NCI-H526 treated with DMSO at 0.1 percent for 48 hours (cell line): ENCODE measurements around the gene PPDPF.
A peak's percentile ranks its signal among the peaks of the same experiment; 100 is the strongest.

Experiments
- DNase-seq: peaks from one replicate; lab custom pipeline; 2025; lab: John Stamatoyannopoulos, UW

The PPDPF gene

DNA sequence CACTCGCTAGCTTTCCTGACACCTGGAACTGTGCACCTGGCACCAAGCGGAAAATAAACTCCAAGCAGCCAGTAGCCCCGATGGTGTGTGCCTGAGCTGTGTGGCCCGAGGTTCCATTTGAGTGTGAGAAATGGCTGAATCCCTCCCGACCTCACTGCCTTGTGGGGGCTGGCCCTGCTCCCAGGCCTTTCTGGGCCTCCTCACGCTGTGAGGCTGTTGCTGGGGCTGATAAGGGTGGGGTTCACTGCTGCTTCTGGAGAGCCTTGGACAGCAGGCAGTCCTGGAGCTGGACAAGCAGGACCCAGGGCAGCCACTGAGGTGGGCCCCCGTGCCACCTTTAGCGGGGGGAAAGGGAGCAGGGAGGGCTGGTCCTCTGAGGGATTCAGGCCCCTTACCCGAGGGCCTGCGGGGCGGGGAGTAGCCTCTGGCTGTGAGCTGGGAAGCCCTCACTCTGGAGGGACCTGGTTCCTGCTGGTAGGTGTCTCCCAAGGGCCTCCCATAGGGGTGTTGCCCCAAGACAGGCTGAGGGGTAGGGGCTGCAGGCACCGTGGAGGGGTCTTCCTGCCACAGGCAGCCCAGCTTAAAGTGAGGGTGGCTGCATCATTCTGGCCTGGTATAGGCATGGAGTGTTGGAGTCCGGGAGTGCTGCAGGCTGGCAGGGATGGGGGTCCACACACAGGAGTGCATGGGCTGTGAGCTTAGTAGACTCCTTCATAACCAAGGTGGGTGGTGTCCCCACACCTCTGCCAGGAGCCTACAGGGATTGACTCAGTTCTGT lies 1.7 kb downstream of the PPDPF start:
- DNase-seq, result no peak

DNA sequence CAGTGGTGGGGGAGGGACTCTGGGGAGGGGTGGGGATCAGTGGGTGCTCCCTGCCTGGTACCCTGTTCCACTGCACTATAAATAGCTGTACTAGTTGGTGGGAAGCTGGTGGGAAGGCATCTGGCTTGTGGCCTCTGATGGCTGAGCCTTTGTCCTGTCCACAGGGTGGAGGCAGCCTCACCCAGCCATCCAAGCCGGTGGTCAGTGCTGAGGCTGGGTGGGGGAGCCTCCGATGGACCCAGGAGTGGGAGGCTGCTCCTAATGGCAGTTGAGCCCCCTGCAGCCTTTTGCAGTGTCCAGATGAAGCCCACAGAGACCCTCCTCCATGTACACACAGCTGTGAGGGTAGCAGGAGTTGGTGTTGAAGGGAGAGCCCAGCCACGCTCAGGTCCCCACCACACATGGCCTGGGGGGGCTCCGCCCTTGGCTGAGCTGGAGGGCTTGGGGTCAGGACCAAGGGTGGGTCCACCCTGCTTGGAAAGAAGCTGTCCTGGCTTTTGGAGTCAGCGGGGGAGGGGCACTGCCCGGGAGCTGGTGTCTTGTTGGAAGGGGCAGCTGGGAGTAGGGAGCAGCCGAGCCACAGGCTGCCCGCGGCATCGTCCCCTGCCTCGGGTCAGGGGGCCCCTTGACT lies 2.5 kb downstream of the PPDPF start:
- DNase-seq, result no peak

DNA sequence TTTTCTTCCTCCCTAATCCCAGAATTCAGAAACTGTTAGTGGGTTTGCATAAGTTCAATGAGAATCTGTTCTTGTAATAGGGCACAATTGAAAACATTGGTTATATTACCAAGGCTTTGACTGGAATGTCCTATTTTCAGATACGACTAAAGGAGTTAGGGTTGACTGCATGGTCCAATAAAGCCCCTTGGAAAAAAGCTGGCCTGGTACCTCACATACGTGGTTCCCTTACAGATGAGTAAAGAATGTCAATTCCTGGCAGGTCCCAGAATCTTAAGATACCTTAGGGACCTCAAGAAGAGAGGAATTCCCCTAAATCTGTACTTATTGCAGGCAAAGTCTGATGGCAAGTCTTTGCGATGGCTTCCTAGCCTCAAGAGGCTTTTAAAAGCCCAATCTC lies 4.6 kb downstream of the PPDPF start:
- no peak for DNase-seq

DNA sequence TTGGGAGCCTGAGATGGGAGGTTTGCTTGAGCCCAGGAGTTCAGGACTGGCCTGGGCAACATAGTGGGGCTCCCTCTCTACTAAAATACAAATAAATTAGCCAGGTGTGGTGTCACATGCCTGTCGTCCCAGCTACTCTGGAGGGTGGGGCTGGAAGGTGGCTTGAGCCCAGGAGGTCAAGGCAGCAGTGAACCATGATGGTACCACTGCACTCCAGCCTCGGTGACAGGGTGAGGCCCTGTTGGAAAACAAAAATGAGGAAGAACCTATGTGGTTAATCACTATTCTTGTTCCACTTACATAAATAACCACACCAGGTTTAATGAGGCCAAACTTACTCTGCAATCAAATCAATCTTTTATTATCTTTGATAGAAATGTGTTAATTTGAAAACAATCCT lies 5.4 kb downstream of the PPDPF start:
- no peak for DNase-seq

DNA sequence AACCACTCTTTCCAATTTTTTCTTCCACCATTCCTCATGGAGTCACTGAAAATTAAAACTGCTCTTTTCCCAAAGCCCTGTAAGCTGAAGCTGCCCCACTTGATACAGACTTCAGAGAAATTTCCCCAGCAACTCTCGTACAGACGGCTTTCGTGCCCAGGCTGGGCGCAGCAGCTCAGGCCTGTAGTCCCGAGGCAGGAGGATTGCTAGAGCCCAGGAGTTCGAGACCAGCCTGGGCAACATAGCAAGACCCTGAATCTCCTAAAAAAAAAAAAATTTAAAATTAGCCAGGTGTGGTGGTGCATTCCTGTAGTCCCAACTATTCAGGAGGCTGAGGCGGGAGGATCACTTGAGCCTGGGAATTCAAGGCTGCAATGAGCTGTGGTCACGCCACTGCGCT lies 6.6 kb downstream of the PPDPF start:
- DNase-seq, result no peak

DNA sequence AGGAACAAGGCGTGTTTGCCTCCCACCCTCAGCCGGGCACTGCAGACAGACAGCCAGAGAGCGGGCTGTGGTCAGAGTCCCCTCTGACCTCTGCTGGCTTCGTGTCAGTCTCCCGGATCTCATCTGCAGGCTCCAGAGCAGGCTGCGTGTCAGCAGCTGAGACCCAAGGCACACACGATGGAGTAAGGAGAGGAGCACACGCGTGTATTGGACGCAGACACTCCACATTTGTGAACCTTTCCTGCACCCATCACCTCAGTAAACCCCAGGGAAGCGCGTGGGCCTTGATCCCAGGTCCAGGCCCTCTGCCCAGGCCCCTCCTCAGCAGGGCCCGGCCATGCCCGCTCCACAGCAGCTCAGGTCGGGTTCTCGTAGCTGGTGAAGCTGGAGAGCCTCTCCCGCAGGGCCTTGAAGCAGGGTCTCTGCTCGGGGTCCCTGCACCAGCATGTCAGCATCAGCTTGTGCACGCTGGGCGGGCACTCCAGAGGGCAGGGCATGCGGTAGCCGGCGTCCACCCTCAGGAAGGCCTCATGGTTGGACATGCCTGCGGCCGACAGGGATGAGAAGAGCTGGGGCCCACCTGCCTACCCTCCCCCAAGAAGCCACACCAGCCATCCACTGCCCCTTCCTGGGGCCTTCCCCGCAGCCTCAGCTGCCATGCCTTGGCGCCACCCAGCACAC lies 8.8 kb downstream of the PPDPF start:
- DNase-seq, result no peak

DNA sequence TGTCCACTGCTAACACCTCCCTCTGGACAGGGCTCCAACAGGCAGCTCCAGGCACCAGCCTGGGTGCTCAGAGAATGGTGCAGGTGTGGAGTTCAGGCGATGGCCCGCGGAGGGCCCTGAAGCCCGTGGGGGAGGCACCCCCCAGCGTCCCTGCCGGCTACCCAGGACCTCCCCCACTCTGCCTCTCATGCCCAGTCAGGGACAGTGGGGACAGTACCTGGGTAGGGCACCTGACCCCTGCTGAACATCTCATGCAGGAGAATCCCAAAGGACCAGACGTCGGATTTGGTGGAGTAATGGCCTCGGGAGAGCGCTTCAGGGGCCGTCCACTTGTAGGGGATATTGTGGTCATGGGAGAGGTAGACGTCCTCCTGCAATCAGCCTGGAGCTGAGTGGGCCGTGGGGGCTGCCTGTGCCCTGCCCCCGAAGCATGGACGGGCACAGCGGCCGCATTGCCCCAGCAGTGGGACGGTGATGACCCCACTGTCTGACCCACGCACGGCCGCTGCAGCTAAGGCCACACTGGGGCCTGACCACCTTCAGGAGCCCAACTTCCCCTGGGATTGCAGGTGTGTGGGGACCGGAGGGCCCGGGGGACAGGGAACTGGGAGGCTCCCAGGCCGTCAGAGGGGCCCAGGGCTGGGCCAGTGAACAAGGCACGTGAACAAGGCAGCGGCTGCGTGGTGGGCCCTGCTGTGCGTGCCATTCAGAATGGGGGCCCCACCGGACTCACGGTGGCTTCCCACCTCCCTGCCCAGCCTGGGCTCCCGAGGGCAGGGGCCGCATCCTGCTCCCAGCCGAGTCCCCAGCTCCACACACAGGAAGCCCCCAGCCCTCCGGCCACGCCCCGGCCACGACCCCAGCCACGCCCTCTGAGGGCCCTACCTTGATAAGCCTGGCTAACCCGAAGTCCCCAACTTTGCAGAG lies 9.6 kb downstream of the PPDPF start:
- no peak for DNase-seq

DNA sequence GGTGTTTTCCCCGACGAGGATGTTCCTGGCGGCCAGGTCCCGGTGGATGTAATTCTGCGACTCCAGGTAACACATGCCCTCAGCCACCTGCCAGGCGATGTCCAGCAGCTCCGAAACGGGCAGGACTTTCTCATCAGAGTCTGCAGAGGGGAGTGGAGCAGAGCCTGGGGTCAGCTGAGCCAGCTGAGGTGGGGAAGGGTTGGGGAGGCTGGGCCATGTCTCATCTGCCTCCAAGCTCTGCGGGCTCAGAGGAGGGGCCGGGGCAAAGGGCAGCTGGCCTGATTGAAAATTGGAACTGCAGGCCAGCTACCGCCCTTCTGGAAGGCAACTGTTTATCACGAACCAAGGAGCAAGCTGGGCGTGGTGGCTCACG lies 10.2 kb downstream of the PPDPF start:
- no peak for DNase-seq

DNA sequence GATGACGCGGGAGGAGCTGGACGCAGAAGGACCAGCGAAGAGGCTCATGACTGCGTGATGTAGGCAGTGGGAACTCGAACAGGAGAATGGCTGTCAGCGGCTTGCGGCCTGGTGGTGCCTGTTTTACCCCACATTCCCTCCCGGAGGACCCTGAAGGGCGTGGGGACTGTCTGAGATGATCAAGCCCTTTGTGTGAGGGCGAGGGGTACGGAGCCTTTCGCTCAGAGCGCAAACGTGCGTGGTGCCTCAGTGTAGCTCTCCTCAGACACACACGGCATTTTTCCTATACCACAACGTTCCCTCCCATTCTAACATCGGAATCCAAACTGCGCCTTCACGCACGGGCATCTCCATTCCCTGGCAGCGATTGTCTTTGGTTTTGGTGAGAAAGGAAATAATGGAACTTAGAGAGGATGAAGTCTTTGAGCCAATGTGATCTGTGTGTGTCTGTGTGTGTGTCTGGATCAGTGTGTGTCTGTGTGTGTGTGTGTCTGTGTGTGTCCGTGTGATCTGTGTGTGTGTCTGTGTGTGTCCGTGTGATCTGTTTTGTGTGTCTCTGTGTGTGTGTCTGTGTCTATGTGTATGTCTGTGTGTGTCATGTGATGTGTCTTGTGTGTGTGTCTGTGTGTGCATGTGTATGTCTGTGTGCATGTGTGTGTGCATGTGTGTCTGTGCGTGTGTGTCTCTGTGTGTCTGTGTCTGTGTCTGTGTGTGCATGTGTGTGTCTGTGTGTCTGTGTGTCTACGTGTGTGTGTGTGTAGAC lies 11.3 kb downstream of the PPDPF start:
- no peak for DNase-seq

DNA sequence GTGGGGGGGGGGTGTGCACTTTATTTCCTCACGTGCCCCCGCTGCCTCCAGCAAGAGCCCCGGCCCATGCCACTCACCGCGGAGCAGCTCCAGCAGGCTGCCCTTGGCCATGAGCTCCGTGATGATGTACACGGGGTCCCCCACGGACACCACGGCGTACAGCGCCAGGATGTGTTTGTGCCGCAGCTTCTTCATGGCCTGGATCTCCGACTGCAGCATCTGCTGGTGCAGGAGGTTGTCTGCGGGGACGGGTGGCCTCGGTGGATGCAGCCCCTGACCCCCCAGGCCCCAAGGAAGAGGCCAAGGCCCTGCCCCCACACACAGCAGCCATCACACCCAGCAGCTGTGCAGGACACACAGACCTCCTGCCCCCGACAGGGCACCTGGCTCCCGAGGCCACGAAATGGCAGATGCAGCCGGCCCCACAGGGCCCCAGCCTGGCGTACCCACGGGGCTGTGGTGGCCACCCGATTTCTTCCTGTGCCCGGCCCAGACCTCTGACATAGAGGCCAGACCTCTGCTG lies 11.9 kb downstream of the PPDPF start:
- DNase-seq, result no peak

DNA sequence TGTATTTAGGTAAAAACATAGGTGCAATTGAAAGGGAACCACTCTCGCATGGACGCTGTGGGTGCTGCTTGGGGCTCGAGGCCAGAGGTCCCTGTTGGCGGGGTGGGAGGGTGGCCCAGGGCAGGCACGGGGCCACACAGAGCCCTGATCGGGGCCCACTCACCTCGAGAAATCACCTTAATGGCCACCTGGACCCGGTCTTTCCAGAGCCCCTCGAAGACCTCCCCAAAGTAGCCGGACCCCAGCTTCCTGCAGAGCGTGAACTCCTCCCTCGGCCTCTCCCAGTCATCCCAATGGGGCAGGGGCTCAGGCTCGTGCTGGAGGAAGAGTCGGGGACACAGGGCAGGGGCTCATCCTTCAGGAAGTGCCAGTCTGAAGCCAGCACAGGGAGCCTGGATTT lies 12.8 kb downstream of the PPDPF start:
- DNase-seq, result no peak

DNA sequence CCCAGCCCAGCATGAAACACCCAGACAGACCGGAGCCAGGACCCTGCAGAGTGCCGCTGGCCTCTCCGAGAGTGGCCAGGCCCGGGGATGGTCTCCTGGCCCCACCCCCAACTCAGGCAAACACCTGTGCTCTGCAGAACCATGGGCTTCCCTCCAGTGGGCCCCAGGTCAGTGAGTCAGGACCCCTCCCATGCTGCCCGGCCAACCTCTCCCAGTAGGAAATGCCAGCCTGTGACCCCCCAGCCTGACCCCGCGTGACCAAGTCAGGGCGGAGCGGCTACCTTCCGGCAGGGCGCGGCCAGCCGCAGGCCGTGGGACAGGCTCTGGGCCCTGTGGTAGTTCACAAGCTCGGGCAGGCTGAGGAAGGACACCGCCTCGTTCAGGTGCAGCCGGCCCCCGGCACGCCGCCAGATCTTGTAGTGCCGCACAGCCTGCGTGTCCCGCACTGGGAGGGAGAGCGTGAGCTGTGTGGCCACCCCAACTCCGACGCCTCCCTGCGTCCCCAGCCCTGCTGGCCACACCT lies 13.4 kb downstream of the PPDPF start:
- DNase-seq, result no peak

DNA sequence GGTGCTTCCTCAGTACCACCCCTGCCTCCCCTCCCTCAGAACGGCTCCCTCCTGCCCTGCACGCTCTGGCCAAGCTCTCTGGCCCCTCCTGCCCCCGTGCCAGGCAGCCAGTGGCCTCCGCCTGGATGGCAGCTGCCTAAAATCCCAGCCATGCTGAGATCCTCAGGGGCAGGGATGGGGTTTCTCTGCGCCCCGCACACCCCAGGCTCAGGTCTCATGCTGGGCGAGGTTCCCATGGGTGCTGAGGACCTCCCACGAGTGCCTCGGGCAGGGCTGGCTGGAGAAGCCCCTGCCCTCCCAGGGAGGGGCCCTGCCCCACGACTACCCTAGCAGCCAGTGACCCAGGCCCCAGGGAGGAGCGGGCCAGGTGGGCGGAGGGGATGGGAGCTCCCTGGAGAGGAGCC lies 13.9 kb downstream of the PPDPF start:
- DNase-seq, result no peak

DNA sequence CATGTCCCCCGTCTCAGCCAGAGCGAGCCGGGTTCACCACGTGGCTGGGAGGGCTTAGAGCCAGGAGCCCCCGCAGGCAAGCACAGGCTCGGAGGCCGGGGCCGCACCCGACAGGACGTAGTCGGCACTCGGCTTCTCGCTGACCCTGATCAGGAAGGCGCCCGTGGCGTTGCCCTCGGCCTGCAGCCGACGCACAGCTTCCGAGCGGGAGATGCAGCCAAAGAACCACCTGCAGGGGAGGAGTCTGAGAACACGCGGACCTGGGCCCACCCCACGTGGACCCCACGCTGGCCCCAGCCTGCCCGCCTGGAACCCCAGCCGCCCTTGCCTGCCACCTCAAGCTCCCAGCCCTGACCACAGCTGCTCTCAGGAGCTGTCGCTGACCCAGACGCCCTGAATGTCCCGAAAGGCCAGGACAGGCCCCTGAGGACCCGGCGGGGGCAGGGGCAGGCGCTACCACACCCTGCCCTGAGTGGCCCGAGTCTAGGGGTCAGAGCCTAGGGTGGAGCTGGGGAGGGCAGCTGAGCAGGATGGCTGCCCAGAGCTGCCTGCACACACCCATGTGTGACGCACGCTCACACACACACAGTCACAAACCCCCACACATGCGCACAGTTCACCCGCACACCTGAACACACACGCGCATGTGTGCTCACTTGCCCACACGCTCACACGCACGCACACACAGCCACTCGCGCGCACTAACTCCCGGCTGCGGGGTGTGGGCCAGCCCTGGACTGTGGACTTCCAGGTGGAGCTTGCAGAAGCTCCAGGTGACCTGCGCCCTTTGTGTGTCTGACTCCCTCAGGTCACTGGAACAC lies 14.5 kb downstream of the PPDPF start:
- peak; percentile 23 for DNase-seq

DNA sequence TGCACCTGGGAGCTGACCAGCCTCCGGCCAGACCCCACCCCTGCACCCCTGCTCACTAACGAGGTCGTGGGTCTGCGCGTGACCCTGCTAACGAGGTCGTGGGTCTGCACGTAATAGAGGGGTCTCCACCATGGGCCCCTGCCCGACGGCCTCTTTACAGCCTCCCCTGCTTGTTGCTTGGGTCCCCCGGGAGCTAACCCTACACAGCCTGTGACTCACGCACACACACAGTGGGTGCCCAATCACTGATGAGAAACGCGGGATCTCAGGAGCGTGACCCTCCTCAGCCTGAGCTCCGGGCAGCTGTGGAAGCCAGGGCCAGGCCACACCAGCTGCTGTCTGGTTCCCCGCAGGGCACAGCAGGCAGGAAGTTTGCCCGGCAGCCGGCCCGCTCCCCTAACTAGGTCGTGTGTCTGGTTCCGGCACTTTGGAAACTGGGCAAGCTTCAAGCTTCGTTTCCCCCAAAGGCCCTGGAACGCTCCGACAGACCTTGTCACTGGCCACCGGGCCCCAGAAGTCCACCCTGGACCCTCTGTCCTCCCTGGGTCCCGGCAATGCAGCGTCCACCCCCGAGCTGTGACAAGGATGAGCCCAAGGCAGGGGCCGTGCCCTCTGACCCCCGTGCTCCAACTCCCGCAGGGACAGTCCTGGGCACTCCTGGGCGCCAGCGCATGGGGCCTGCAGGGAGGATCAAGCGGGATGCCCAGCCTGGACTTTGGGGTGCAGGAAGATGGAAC lies 15.8 kb downstream of the PPDPF start:
- DNase-seq, result no peak

DNA sequence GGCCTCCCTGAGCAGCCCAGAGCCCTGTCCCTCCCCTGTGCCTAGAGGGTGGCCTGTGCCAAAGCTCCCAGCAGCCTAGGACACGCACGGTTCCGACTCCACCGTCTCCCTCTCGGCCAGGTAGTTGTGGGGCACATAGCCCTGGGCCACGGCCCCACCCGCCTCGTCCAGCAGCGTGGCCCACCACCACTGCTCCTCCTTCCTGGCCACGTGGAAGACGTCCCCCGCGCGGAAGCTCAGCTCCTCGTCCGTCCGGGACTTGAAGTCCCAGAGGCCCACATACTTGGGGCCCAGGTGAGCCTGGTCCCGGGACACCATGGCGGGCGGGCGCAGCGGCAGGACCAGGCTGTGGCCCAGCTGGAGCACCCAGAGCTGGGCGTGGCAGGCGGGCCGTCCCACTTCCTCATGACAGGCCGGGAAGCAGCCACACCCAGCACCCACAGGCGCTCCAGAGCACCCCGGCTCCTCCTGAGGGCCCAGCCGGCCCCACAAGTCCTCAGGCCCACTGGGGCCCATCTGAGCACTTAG lies 16.5 kb downstream of the PPDPF start, which contains the start of gene PTK6:
PTK6 (minus strand) TSS at position 380 of the 528 bp plus-strand sequence; CDS start at position 318, 62 bp downstream.
- no peak for DNase-seq

DNA sequence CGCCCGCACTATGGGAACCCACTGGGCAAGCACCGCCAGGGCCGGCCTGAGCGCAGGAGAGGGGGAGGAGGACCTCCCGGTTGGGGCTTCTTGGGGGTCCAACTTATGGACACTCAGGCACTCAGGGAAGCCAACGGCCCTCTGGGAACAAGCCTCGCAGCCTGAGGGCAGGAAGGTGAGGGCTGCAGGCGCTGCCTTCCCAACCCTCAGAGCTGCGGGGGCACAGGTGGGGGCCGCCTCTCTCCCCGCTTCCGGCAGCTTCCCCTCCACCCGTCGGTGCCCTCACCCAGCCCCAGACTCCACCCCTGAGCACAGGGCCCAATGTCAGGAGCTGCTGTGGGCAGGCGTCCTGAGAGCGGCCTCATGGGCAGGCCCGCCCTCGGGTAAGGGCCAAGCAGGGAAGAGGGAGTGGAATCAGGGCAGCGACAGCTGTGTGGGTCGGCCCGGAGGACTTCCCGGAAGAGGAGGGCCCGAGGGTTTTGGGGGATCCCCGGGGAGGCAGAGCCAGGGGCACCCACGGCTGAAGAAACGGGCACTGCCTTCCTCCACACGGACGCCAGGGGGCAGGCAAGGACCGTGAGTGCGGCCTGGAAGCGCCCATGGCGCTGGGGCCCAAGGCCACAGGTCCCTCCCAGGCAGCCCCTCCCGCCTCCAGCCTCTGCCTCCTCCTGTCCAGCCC lies 17.1 kb downstream of the PPDPF start:
- DNase-seq, result peak; percentile 68
